Lower lobe of right lung (tissue), 2 donors: ENCODE measurements around the gene TIGAR. TPM values are rescaled to one million over a fixed set of nuclear protein-coding genes. Genes with fewer than 3 reads are reported as not detected.

Experiments
- ATAC-seq, 2 donors: fragments of 200-7000 bp; cut with Tn5 transposase; one replicate each; pipeline ENCODE4 v1.9.1; 2020 to 2022; ENCODE audit warnings: mild to moderate bottlenecking in 2 of 2, moderate library complexity in 2 of 2
- DNase-seq: peaks from one replicate; pipeline ENCODE4 v3.0.0-alpha.2; 2020
- H3K27ac ChIP-seq: fragments of 200-600 bp; one replicate; pipeline ENCODE4 v1.8.0; 2022
- H3K27me3 ChIP-seq: fragments of 200-600 bp; one replicate; pipeline ENCODE4 v1.8.0; 2022; ENCODE audit warnings: low read depth
- H3K36me3 ChIP-seq: fragments of 200-600 bp; one replicate; pipeline ENCODE4 v1.8.0; 2022; ENCODE audit warnings: mild to moderate bottlenecking
- H3K4me1 ChIP-seq: fragments of 200-600 bp; one replicate; pipeline ENCODE4 v1.8.0; 2022
- H3K4me3 ChIP-seq: fragments of 200-600 bp; one replicate; pipeline ENCODE4 v1.8.0; 2022; ENCODE audit warnings: mild to moderate bottlenecking
- H3K9me3 ChIP-seq: fragments of 200-600 bp; one replicate; pipeline ENCODE4 v1.8.0; 2022
- CTCF ChIP-seq: fragments of 200-600 bp; IDR thresholded peaks from one replicate; pipeline ENCODE4 v1.8.0; 2022; ENCODE audit warnings: antibody characterized with exemption, mild to moderate bottlenecking
- intact Hi-C: fragments of 100-400 bp; cut with DNase I; formaldehyde crosslinking; loops from one replicate; pipeline ENCODE4 v1.11.0; 2022
- long read RNA-seq: library from polyadenylated mRNA; unstranded; transcript quantifications from one replicate; pipeline ENCODE4 v2.0.0, GENCODE V29; 2021
- total RNA-seq: library from RNA; stranded (reverse); fragmentation: NEBNext Ultra II Directional; extraction: Animal tissue kit (Norgen Biotek cat#: 25700); gene quantifications from one replicate; pipeline ENCODE4 v1.2.1, GENCODE V29; 2021
- donor health status: DM: no; HTN: yes; CAD: no; lungs with severe emphysema.

TIGAR gene, protein sequence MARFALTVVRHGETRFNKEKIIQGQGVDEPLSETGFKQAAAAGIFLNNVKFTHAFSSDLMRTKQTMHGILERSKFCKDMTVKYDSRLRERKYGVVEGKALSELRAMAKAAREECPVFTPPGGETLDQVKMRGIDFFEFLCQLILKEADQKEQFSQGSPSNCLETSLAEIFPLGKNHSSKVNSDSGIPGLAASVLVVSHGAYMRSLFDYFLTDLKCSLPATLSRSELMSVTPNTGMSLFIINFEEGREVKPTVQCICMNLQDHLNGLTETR
- 18.6 TPM for total RNA-seq
- long read RNA-seq, transcript TIGAR-201 (6 exons, 2,782 nt): major isoform, 13 of 14 reads
- long read RNA-seq, partial matches to known transcripts: 0 of 14 reads
- long read RNA-seq, other reads (novel, unspliced or antisense): 1 of 14 reads

DNA sequence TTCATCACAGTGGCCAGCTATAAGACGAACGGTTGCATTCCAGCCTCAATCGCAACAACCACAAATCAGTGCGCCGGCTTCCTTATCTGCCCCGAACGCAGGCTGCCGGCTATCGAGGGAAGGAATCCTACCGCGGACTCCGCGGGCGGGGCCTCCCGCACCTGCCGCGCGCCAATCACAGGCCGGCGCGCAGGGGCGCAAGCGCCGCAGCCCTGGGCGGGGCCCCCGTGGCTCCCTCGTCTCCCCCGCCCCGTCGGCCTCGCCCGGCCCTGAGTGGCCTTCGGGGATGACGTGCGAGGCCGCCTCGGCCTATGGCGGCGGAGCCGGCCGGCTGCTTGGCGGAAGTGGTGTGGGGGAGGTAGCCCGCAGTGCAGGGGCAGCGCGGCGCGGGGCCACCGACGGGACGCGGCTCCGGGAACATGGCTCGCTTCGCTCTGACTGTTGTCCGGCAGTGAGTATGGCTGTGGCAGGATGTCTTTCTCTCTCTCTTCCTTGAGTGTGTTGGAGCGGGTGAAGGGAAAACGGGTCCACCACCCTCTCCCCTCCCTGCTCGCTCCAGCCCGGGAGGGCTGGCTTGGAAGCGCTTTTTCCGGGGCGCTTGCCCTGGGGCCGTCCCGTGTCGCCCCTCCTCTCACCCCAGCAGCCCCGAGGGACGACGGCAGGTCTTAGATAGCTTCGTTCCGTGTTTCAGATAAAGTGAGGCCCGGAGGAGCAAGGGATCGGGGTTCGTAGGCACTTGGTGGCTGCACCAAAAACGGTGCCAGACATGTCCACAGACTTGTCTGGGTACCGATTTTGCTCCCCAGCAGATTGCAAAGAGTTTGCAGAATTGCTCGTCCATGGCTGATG is at the start of gene TIGAR:
Gene TIGAR (plus strand): TSS at position 361 of the 849 bp plus-strand sequence. CDS start 59 bp downstream, at position 420.
- DNase-seq: peak; percentile 96
- Histone ChIP-seq H3K36me3 (peaks cover 9% of the 10 kb centered on the region), H3K4me3 (peak within 1 kb of the TSS; percentile 96), H3K4me1 (peaks cover 26% of the 10 kb centered on the region), H3K27ac (peak within 1 kb of the TSS; percentile 97), H3K27me3 (no peaks in the 10 kb centered on the region), H3K9me3 (no peaks in the 10 kb centered on the region)
- TF ChIP-seq CTCF: no peak
- intact Hi-C loops: no loop called here
- peak; percentile 100 for ATAC-seq

DNA sequence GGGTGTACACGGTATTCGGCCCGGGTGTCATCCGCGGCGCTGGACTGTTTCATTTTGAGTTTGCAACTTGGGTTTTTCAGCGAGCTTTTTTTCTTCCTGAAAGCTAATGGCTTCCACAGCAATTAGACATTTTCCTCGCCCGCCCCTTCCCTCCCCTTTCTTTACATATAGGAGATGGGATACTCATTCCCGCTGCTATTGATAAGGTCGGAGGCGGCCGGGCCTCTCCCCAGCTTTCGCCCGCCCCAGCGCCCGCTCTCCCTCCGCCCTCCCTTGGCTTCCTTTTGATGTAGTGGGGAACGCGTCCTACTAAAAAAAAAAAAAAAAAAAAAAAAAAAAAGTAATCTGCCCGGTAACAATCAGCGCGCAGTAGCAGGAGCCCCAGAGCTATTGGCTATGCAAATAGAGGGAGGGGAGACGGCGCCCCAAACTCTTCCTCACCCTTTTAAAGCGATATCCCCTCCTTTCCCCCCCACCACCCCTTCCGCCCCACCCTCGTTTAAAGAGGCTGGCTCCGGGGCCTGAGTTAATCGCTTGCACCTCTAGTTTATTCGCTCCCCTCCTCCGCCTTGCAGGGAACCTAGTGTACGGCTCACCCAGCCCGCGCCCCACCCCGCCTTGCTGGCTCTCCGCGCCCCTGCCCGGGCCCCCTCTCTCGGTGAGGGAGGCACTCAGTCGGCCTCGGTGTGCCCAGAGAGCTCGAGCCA is 49.1 kb upstream of the TIGAR start:
- ATAC-seq (peak; percentile 60 to 74), DNase-seq (peak; percentile 83)
- no peaks in the 10 kb centered on the region for H3K9me3 ChIP-seq
- no peak for TF ChIP-seq CTCF
- intact Hi-C loops: no loop called here
- peak overlapping the region; percentile 87 for H3K27ac ChIP-seq
- H3K4me1 ChIP-seq: peaks cover 68% of the 10 kb centered on the region
- H3K27me3 ChIP-seq: peaks cover 60% of the 10 kb centered on the region
- H3K4me3 ChIP-seq: peak overlapping the region; percentile 77
- no peaks in the 10 kb centered on the region for H3K36me3 ChIP-seq

- ATAC-seq (peak; percentile 1 to 2), DNase-seq (peak; percentile 69)
- Histone ChIP-seq H3K27ac (peak overlapping the region; percentile 87), H3K9me3 (no peaks in the 10 kb centered on the region), H3K4me3 (peak overlapping the region; percentile 77), H3K27me3 (peaks cover 55% of the 10 kb centered on the region), H3K4me1 (peaks cover 76% of the 10 kb centered on the region), H3K36me3 (peaks cover 3% of the 10 kb centered on the region)
- TF ChIP-seq CTCF: no peak
- intact Hi-C loops: no loop called here
Observed at GRCh38 chr12:4272424-4273272, 48.4 kb upstream of the TIGAR start.

DNA sequence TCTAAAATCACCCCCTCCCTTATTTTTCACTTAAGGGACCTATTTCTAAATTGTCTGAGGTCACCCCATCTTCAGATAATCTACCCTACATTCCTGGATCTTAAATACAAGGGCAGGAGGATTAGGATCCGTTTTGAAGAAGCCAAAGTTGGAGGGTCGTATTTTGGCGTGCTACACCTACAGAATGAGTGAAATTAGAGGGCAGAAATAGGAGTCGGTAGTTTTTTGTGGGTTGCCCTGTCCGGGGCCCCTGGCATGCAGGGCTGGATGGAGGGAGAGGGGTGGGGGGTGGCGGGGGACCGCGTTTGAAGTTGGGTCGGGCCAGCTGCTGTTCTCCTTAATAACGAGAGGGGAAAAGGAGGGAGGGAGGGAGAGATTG is 47.8 kb upstream of the TIGAR start:
- Histone ChIP-seq H3K36me3 (peaks cover 5% of the 10 kb centered on the region), H3K27me3 (peaks cover 51% of the 10 kb centered on the region), H3K4me3 (peak overlapping the region; percentile 77), H3K4me1 (peaks cover 82% of the 10 kb centered on the region), H3K27ac (peak overlapping the region; percentile 87), H3K9me3 (no peaks in the 10 kb centered on the region)
- no peak for ATAC-seq
- intact Hi-C loops: no loop called here
- DNase-seq: no peak
- TF ChIP-seq CTCF: no peak
